ENCODE measurements around the gene FAM151B. TPM values are rescaled to one million over a fixed set of nuclear protein-coding genes. Genes with fewer than 3 reads are reported as not detected.

The FAM151B gene, protein sequence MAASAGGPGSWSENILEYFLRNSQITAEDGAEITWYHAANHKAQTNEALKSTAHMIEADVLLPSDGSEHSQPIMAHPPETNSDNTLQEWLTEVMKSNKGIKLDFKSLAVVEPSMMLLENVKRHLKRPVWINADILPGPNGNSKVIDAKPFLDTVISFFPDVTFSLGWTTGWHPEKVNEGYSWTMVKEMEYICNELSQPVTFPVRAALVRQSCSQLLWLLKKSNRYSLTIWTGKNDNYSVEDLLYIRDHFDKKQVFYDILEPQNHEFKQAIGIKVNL
- 1 to 10 TPM; 1.6 to 4.6 TPM for total RNA-seq

DNA sequence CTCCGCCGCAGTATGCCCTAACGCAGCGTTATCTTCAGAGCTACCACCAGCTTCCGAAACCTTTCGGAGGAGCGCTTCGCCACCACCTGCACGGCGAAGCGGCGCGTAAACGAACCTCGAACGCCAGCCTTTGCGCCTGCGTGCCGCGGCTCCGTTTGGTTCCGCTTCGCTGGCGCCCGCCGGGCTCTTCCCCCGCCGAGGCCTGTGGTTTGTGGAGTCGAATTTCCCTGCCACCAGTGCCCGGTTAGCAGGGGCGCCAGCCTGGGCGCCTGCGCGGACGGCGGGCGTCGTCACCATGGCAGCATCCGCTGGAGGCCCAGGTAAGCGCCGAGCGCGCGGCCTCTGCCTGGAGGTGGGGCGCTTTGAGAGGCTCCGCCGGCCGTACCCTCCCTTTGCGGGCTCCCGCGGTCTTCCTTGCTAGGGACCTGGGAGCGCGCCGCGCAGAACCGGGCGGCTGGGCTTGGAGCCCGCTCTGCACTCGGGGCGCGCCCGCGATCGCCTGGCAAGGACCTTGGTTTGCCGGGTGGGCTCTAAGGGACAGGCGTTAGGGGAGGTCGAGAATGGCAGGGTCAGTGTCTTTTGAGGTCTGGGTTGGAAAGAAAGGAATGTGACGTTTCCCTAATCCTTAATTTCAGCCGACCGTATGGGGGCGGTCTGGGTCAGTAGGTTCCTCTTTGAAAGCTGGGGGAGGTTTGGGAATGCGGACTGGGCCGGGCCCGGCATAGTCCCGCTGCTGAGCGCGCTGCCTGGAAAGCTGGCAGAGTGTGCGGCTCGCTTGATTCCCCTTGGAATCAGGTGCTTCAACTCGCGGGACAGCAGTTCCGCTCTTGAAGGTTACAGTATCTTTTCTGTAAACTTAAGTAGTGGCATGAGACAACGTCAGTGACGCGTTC, at the start of gene FAM151B:
Gene FAM151B (plus strand): TSS at position 272 of the 893 bp plus-strand sequence. CDS start 24 bp downstream, at position 296.
- WGBS, 2 donors: 0% methylated on average over 32 to 85 of the region's 85 CpGs
- peak; percentile 95 to 97 (median 96) for DNase-seq
- peak; percentile 97 for ATAC-seq
- peak; percentile 68 to 89 (median 87) for TF ChIP-seq POLR2A (IDR thresholded peaks at IDR 0.05)
- TF ChIP-seq, protein P1, sequence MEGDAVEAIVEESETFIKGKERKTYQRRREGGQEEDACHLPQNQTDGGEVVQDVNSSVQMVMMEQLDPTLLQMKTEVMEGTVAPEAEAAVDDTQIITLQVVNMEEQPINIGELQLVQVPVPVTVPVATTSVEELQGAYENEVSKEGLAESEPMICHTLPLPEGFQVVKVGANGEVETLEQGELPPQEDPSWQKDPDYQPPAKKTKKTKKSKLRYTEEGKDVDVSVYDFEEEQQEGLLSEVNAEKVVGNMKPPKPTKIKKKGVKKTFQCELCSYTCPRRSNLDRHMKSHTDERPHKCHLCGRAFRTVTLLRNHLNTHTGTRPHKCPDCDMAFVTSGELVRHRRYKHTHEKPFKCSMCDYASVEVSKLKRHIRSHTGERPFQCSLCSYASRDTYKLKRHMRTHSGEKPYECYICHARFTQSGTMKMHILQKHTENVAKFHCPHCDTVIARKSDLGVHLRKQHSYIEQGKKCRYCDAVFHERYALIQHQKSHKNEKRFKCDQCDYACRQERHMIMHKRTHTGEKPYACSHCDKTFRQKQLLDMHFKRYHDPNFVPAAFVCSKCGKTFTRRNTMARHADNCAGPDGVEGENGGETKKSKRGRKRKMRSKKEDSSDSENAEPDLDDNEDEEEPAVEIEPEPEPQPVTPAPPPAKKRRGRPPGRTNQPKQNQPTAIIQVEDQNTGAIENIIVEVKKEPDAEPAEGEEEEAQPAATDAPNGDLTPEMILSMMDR (IDR thresholded peaks at IDR 0.05): peak in 4 of 7 experiments; percentile 19 to 42 (median 30)
- Histone ChIP-seq H3K4me3 (peak within 1 kb of the TSS; percentile 52 to 87), H3K36me3 (replicated peaks in 1 of 2; ENCODE audit: insufficient read depth in 1 of 2, low read depth in 2 of 2) (peaks cover under 1 to 4% of the 10 kb centered on the region in 2 donors), H3K27me3 (no peaks in the 10 kb centered on the region), H3K9me3 (no peaks in the 10 kb centered on the region), H3K27ac (peak within 1 kb of the TSS; percentile 79 to 94 (median 84)), H3K4me1 (peaks cover 8% of the 10 kb centered on the region)
- intact Hi-C loops (cut with DNase I): loop anchor here (10.0 kb wide), 1 partner anchor 167 kb away; the partner anchor contains the start of genes DHFR and MSH3

DNA sequence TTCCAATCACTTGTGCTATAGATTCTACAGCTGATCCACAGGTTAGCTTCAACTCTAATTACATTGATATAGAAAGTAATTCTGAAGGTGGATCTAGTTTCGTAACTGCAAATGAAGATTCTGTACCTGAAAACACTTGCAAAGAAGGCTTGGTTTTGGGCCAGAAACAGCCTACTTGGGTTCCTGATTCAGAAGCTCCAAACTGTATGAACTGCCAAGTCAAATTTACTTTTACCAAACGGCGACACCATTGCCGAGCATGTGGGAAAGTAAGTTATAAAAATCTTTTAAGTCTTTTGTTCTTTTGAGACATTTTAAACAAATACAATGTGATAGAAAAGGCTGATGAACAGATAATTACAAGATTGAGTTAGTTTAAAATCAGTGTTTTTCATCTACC, 49.2 kb upstream of the FAM151B start:
- intact Hi-C loops (cut with DNase I): no loop called here
- Histone ChIP-seq H3K27ac (no peak overlapping the region), H3K4me3 (no peak overlapping the region), H3K4me1 (peaks cover 14% of the 10 kb centered on the region), H3K9me3 (no peaks in the 10 kb centered on the region), H3K36me3 (replicated peaks in 1 of 2; ENCODE audit: insufficient read depth in 1 of 2, low read depth in 2 of 2) (no peaks in the 10 kb centered on the region), H3K27me3 (no peaks in the 10 kb centered on the region)
- TF ChIP-seq POLR2A (IDR thresholded peaks at IDR 0.05): no peak
- TF ChIP-seq, protein P1 (IDR thresholded peaks at IDR 0.05): no peak
- ATAC-seq (no peak), DNase-seq (peak in 1 of 4 donors; percentile 6)
- WGBS, 2 donors: 37 to 46% methylated on average over 4 of the region's 4 CpGs

DNA sequence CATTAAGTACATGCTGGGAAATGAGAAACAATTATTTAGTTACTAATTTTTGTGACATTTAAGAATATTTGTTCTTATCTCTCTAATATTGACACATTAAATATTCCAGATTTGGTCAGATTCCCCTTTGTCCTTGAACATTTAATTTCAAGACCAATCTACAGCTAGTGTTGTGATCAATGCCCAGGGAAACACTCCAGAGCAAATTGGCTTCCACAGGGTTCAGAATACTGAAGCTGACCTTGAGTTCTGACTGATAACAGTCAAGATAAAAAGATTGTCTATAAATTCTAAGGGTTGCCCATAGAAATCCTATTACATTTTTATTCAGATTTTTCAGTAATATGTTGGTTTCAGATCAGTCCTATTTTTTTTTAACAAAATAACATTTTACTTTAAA, 48.7 kb upstream of the FAM151B start:
- intact Hi-C loops (cut with DNase I): no loop called here
- H3K4me1 ChIP-seq: peaks cover 14% of the 10 kb centered on the region
- TF ChIP-seq, protein P1 (IDR thresholded peaks at IDR 0.05): no peak
- TF ChIP-seq POLR2A (IDR thresholded peaks at IDR 0.05): no peak
- H3K9me3 ChIP-seq: no peaks in the 10 kb centered on the region
- no peak for DNase-seq
- H3K27me3 ChIP-seq: no peaks in the 10 kb centered on the region
- H3K36me3 ChIP-seq (replicated peaks in 1 of 2; ENCODE audit: insufficient read depth in 1 of 2, low read depth in 2 of 2): no peaks in the 10 kb centered on the region
- no peak overlapping the region for H3K27ac ChIP-seq
- no peak for ATAC-seq
- H3K4me3 ChIP-seq: no peak overlapping the region

DNA sequence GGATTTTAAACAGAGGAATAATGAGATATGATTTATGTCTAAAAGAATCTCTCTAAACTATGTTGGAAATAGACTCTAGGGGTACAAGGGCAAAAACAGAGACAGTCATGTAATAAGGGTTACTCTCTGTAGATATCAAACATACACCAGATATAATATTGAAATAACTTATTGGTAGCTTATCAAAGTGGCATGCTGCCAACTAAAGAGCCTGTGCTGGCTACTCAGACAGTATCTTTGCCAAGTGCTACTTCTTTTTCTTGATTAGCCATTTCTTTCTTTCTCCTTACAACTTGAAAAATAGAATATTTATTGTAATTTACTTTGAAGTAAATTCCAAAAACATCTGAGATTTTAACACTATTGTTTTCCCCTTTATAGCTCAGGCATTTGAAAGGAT, 45.2 kb upstream of the FAM151B start:
- no peaks in the 10 kb centered on the region for H3K27me3 ChIP-seq
- intact Hi-C loops (cut with DNase I): no loop called here
- no peak overlapping the region for H3K4me3 ChIP-seq
- peak in 1 of 4 donors; percentile 21 for DNase-seq
- ATAC-seq: no peak
- no peak overlapping the region for H3K27ac ChIP-seq
- H3K4me1 ChIP-seq: peaks cover 14% of the 10 kb centered on the region
- H3K36me3 ChIP-seq (replicated peaks in 1 of 2; ENCODE audit: insufficient read depth in 1 of 2, low read depth in 2 of 2): peaks cover 0 to 2% of the 10 kb centered on the region in 2 donors
- H3K9me3 ChIP-seq: no peaks in the 10 kb centered on the region
- TF ChIP-seq, protein P1 (IDR thresholded peaks at IDR 0.05): no peak
- TF ChIP-seq POLR2A (IDR thresholded peaks at IDR 0.05): no peak

Measured in body of pancreas (tissue), 4 donors.